Measurements from ENCODE around the gene ARPC4.
"Not testable (repeated sequence)": the region's sequence is repeated elsewhere in the genome, so short reads cannot be mapped to it uniquely, and the experiment has no call there.

The ARPC4 gene

GRCh38 chr3:9770276-9770812 lies 22.5 kb upstream of the ARPC4 start:
- no peak for DNase-seq (ENCODE audit: low read depth)

DNA sequence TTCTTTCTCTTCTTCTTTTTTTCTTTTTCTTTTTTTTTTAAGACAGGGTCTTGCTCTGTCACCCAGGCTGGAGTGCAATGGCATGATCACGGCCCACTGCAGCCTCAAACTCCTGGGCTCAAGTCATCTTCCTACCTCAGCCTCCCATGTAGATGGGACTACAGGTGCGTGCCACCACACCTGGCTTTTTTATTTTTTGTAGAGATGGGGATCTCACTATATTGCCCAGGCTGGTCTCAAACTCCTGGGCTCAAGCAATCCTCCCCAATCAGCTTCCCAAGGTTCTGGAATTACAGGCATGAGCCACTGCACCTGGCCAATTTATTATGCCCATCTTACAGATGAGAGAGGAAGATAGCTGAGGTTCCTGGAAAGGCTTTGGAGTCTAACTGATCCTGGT lies 21.9 kb upstream of the ARPC4 start:
- DNase-seq (ENCODE audit: low read depth) = not testable (repeated sequence)

- DNase-seq (ENCODE audit: low read depth) = no peak
Measured at GRCh38 chr3:9776896-9777693, 15.8 kb upstream of the ARPC4 start.

GRCh38 chr3:9777694-9778021 lies 15.2 kb upstream of the ARPC4 start:
- no peak for DNase-seq (ENCODE audit: low read depth)

- no peak for DNase-seq (ENCODE audit: low read depth)
Measured at GRCh38 chr3:9778143-9779074, 14.5 kb upstream of the ARPC4 start.

DNA sequence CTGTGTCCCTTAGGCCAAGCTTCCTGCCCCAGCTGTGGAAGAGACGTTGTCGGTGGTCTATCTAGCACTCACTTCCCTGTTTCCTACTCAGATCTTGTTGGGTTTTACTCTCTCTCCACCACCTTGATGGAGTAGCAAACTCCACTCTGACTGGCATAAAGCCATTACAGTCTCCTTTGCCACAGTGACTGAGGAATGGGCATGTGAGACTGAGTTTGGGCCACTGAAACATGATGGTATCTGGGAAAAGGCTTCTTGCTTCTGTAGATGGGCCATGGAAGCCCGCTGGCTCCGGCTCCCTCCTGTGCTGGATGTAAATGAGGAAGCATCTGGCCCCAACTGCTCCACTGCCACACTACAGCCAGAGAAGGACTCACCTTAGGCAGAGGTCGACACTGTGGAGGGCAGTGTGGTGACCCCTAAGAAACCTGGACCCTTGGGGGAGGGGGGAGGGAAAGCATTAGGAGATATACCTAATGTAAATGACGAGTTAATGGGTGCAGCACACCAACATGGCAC lies 13.7 kb upstream of the ARPC4 start:
- DNase-seq (ENCODE audit: low read depth) = no peak

GRCh38 chr3:9779721-9780457 lies 13.0 kb upstream of the ARPC4 start:
- DNase-seq (ENCODE audit: low read depth) = no peak

DNA sequence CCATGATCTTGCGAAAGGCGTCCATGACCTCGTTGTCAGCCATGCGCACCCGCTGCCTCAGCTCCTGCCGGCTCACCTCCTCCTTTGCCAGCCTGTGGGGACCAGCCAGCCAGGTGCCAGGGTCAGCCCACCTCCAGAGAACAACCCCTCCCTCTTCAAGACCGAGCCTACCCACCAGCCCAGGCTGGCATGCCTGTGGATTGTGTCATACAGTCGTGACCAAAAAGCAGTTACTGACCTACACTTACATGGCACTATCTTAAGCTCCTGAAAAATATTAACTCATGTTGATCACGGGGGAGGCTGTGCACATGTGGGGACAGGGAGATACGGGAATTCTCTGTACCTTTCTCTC lies 12.4 kb upstream of the ARPC4 start:
- DNase-seq (ENCODE audit: low read depth) = no peak

DNA sequence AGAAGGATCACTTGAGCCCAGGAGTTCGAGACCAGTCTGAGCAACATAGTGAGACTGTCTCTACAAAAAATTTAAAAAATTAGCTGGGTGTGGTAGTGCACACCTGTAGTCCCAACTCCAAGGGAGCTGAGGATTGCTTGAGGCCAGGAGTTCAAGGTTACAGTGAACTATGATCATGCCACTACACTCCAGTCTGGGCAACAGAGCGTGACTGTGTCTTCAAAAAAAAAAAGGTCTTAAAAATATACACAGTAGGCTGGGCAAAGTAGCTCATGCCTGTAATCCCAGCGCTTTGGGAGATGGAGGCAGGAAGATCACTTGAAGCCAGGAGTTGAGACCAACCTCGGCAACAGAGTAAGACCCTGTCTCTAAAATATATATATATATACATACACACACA lies 12.0 kb upstream of the ARPC4 start:
- DNase-seq (ENCODE audit: low read depth) = no peak

DNA sequence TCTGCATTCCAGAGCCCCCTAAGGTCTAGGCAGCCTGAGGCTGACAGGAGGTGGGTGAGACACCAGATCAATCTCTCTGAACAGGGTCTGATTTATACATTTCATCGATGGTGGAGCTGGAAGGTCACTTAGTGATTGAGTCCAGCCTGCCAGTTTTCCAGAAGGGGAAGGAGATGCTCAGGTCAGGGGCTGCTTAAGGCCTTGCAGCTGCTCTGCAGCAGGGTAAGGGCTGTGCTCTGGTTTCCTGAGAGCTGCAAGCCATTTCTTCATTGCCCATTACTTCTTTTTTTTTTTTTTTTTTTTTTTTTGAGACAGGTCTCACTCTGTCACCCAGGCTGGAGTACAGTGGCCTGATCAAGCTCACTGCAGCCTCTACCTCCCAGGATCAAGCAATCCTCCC lies 11.3 kb upstream of the ARPC4 start:
- no peak for DNase-seq (ENCODE audit: low read depth)

DNA sequence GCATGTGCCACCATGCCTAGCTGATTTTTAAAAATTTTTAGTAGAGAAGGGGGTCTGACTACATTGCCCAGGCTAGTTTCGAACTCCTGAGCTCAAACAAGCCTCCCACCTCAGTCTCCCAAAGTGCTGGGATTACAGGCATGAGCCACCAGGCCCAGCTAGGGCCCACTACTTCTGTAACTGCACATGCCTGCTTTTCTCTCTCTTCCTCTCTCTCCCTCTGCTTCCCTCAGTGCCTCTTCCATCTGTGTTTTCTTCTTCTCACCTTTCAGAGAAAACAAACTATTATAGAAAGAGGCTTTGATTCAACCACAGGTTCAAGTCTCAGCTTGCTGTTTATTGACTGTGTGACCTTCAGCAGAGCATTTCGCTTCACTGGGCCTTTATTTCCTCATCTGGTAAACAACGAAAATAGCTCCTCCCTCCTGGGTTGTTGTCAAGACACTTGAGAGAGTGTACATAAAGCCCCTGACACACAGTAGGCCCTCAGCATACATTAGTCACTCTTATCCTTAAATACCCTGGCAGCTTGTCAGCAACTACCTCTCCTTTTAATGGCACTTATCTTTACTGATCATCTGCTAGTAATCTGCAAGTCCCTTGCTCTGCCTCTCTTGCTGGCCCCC lies 10.8 kb upstream of the ARPC4 start:
- DNase-seq (ENCODE audit: low read depth) = no peak

GRCh38 chr3:9782770-9783169 lies 10.1 kb upstream of the ARPC4 start:
- DNase-seq (ENCODE audit: low read depth) = no peak

DNA sequence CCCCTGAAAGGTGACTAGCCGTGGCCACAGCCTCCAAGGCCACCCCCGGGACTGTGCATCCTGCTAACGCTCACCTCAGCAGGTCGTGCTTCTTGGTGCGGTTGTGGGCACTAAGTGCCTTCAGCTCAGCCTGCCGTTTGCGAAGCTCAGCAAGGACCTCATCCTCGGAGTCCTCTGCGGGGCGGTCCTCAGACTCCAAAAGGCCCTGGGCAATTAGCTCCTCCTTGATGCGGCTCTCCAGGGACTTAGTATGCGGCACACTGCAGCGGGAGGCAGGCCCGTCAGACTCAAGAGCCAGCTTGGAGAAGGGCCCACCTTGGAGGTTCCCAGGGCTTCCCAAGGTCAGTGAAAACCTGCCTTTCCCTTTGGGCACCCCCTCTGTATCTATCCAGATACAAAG lies 8.9 kb upstream of the ARPC4 start:
- no peak for DNase-seq (ENCODE audit: low read depth)

- no peak for DNase-seq (ENCODE audit: low read depth)
Measured at GRCh38 chr3:9784965-9785364, 7.9 kb upstream of the ARPC4 start.

- no peak for DNase-seq (ENCODE audit: low read depth)
Measured at GRCh38 chr3:9785602-9786001, 7.3 kb upstream of the ARPC4 start.

DNA sequence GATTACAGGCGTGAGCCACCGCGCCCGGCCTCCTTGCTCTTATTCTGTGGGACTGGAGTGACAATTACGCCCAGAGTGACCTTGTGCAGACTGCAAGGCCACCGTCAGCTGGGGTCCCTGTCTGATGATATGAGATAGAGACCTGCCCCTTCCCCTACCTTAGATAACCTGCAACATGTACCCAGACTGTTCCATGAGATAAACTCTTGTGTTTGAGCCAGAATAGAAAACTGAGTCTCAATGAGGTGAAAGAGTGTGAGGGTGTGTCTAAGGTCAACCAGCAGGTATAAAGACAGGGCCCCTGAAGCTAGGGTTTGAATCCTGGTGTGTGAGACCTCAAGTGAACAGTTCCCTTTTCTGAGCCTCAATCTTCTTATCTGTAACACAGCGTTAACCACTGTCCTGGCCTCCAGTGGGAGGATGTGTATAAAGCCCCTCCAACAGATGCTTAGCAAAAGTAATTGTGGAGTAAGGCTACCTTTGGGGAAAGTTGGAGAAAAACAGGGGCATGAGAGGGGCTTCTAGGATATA lies 6.6 kb upstream of the ARPC4 start:
- no peak for DNase-seq (ENCODE audit: low read depth)

DNA sequence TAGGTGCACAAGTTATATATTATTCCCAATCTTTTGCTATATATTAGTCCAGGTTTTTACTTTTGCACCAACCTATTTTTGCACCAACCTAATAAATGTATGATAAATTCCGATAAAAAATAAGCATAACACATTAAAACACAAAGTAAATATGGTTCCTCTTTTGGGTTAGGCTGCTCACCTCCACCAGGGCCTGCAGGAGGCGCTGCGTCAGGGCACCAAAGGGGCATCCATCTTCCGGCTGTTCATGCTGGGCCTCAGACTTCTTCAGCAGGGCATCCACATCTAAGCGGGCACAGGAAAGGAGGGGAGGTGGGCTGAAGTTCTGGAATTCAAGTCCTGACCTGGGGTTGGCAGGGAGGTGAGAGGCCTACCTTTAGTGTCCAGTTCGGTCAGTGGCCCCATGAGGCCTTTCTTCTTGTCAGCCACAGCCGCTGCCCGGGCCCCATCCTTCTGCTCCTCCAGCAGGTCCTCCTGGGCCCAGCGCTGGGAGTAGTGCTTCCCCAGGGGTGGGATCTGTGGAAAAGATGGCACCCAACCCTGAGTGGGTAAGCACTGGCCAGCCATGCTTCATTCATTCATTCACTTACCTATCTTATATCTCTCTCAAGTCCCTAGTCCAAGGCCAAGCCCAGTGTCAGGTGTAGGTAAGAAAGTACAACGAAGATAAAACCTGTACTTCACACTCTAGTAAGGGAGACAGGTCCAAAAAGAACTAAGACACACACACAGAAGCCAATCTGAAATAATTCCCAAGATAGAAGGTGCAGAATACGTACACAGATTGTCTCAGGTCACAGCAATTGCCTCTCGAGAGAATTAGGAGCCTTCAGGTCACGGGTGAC lies 5.8 kb upstream of the ARPC4 start:
- no peak for DNase-seq (ENCODE audit: low read depth)

DNA sequence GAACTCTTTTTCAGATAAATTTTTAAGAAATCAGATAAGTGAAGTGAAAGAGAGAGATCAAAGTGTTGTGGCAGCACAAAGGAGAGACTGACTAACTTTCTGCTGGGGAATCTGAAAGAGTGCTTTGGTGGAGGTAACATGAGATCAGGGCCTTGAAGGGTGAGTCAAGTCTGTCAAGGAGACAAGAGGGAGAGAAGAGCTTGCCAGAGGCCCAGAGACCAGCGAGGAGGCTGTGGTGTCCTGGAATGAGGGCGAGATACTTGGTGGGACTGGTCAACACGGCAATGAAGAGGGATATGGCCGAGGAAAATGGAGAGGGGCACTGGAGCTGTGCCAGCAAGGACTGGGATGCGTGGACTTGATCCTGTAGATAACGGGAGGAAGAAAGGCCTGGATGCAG lies 5.2 kb upstream of the ARPC4 start:
- no peak for DNase-seq (ENCODE audit: low read depth)

DNA sequence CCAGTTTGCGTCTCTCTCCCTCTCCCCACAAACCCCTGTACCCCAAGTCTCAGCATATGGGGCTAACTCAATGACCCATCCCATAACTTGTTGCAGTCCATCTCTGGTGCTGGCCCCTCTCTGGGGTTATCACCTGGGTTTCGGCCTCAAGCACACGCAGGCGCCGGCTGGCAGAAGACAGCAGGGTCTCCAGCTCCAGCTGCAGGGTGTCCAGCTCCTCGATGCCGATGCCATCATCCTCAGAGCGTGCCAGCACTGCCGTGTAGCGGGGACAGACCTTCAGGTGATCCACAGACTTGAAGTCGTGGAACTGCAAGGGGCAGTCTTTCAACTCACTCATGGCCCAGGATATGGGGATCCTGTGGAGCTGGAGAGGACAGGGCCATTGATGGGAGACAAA lies 1.8 kb upstream of the ARPC4 start:
- DNase-seq (ENCODE audit: low read depth) = no peak

GRCh38 chr3:9791790-9792404 lies 985 bp upstream of the ARPC4 start:
- DNase-seq (ENCODE audit: low read depth) = no peak
